B cell (primary cell): ENCODE measurements around the gene NELL1. TPM values are rescaled to one million over a fixed set of nuclear protein-coding genes. Genes with fewer than 3 reads are reported as not detected.

Source experiments
- ATAC-seq: fragments of 200-7000 bp; cut with Tn5 transposase; one replicate; pipeline ENCODE4 v1.10.0; 2021; ENCODE audit warnings: low read depth, mild to moderate bottlenecking, moderate number of reproducible peaks, moderate library complexity
- CTCF ChIA-PET: fragments of 350-600 bp; sonication (Branson Sonifier 250); formaldehyde crosslinking; loops from one replicate; lab custom pipeline; 2021; ENCODE audit warnings: antibody characterized with exemption, inconsistent platforms; lab: Charles Lee
- POLR2A ChIA-PET: fragments of 350-600 bp; sonication (Branson Sonifier 250); formaldehyde crosslinking; loops from one replicate; lab custom pipeline; 2021; ENCODE audit warnings: antibody characterized with exemption; lab: Charles Lee
- DNase-seq: peaks from one replicate; pipeline ENCODE4 v3.0.0; 2013
- H2AFZ ChIP-seq: 2 replicates; pipeline ENCODE4 v1.6.1; 2012; ENCODE audit warnings: mild to moderate bottlenecking, low read depth, low read length; ENCODE audit not compliant: insufficient read depth, poor library complexity, severe bottlenecking
- H3K27ac ChIP-seq, 2 donors: 1 replicate in 1 of 2; 2 replicates in 1 of 2; pipeline ENCODE4 v1.5.1; 2012 to 2013; ENCODE audit warnings: low read length in 2 of 2, mild to moderate bottlenecking in 2 of 2, moderate library complexity in 1 of 2
- H3K27me3 ChIP-seq, 4 experiments: fragments of 200-600 bp in 1 of 4; sonication (generic) in 1 of 4; replicated peaks in 1 of 4; 1 replicate in 2 of 4; 2 replicates in 2 of 4; pipeline versions ENCODE4 v1.6.1 to v1.7.0; 2013 to 2016; ENCODE audit warnings: low read length in 3 of 4, mild to moderate bottlenecking in 2 of 4, mixed read lengths in 1 of 4, moderate library complexity in 1 of 4; ENCODE audit not compliant: insufficient read depth in 4 of 4, control insufficient read depth in 3 of 4; ENCODE audit errors: control extremely low read depth in 1 of 4
- H3K36me3 ChIP-seq, 2 experiments: replicated peaks in 1 of 2; 1 replicate in 1 of 2; 2 replicates in 1 of 2; pipeline versions ENCODE4 v1.6.1 to v1.7.1; 2013; ENCODE audit warnings: low read length in 1 of 2; ENCODE audit not compliant: insufficient read depth in 2 of 2, control insufficient read depth in 1 of 2; ENCODE audit errors: control extremely low read depth in 1 of 2, extremely low read depth in 1 of 2
- H3K4me1 ChIP-seq, 2 donors: fragments of 200-600 bp in 1 of 2; sonication (generic) in 1 of 2; 1 replicate in 1 of 2; 2 replicates in 1 of 2; pipeline versions ENCODE4 v1.5.1 to v1.6.1; 2013 to 2017; ENCODE audit warnings: low read length in 2 of 2; ENCODE audit not compliant: control insufficient read depth in 2 of 2, insufficient read depth in 2 of 2
- H3K4me2 ChIP-seq: replicated peaks from 2 replicates; pipeline ENCODE3; 2012; ENCODE audit warnings: mild to moderate bottlenecking, low read depth, low read length; ENCODE audit not compliant: poor library complexity, severe bottlenecking
- H3K4me3 ChIP-seq, 5 experiments: fragments of 200-600 bp in 1 of 5; sonication (generic) in 1 of 5; 1 replicate in 3 of 5; 2 replicates in 2 of 5; pipeline versions ENCODE4 v1.5.1 to v1.7.0; 2011 to 2016; ENCODE audit warnings: low read length in 4 of 5, mild to moderate bottlenecking in 4 of 5, low read depth in 2 of 5, control low read depth in 1 of 5, moderate library complexity in 1 of 5; ENCODE audit not compliant: insufficient read depth in 1 of 5; ENCODE audit errors: control extremely low read depth in 1 of 5, extremely low read depth in 1 of 5
- H3K79me2 ChIP-seq: fragments of 200-600 bp; sonication (generic); one replicate; pipeline ENCODE4 v1.6.0; 2016; ENCODE audit warnings: low read length; ENCODE audit not compliant: control insufficient read depth, insufficient read depth
- H3K9ac ChIP-seq: fragments of 200-600 bp; sonication (generic); 2 replicates; pipeline ENCODE4 v1.6.1; 2017; ENCODE audit warnings: mild to moderate bottlenecking, low read length, moderate library complexity
- H3K9me3 ChIP-seq, 3 donors: one replicate each; pipeline versions ENCODE4 v1.6.1 to v1.7.1; 2013; ENCODE audit warnings: low read length in 2 of 3; ENCODE audit not compliant: control insufficient read depth in 2 of 3, insufficient read depth in 1 of 3; ENCODE audit errors: control extremely low read depth in 1 of 3
- H4K20me1 ChIP-seq: 2 replicates; pipeline ENCODE4 v1.6.0; 2012; ENCODE audit warnings: mild to moderate bottlenecking, low read length; ENCODE audit not compliant: insufficient read depth, control insufficient read depth, poor library complexity, severe bottlenecking
- H3K27ac Mint-ChIP-seq: one replicate; pipeline ENCODE4 v1.8.0; 2021; ENCODE audit warnings: mixed read lengths
- H3K27me3 Mint-ChIP-seq: one replicate; pipeline ENCODE4 v1.8.0; 2021; ENCODE audit warnings: mixed read lengths
- H3K4me1 Mint-ChIP-seq: one replicate; pipeline ENCODE4 v1.8.0; 2021; ENCODE audit warnings: mixed read lengths
- H3K4me3 Mint-ChIP-seq: one replicate; pipeline ENCODE4 v1.8.0; 2021; ENCODE audit warnings: mixed read lengths
- H3K9me3 Mint-ChIP-seq: one replicate; pipeline ENCODE4 v1.8.0; 2022; ENCODE audit warnings: mixed read lengths; ENCODE audit not compliant: insufficient read depth
- EZH2 ChIP-seq: IDR thresholded peaks from 2 replicates; pipeline ENCODE4 v1.6.1; 2012; ENCODE audit warnings: borderline replicate concordance, low read depth, mild to moderate bottlenecking, moderate library complexity, low read length; ENCODE audit not compliant: insufficient read depth, poor library complexity, severe bottlenecking
- WGBS: methylation state at CpG from one replicate; pipeline ENCODE4 v1.1.5; 2013; ENCODE audit warnings: missing lambda C conversion rate; ENCODE audit not compliant: insufficient coverage; 5-methylcytosine and 5-hydroxymethylcytosine counted together
- intact Hi-C: fragments of 100-400 bp; cut with micrococcal nuclease; formaldehyde crosslinking; loops from one replicate; pipeline ENCODE4 v1.10.0; 2022
- polyA plus RNA-seq: library from polyadenylated mRNA; depleted of rRNA; stranded (reverse); fragments of >200 nt; gene quantifications from 2 replicates; pipeline ENCODE4 v1.2.3, GENCODE V29; 2012
- total RNA-seq, 2 donors: library from RNA; stranded (reverse); fragments of 120-200 nt in 1 of 2; gene quantifications; 1 replicate in 1 of 2; 2 replicates in 1 of 2; pipeline versions ENCODE4 v1.2.3 to v1.2.4, GENCODE V29; 2013 to 2022
- TF ChIP-seq, protein P1 (sequence below): fragments of 200-600 bp; IDR thresholded peaks from one replicate; pipeline ENCODE4 v1.8.0; 2022; ENCODE audit warnings: antibody characterized with exemption, mild to moderate bottlenecking

NELL1 gene
- total and polyA plus RNA-seq, 2 donors (not counting 1 experiment from before 2014, with no cell fraction given), result not detected

DNA sequence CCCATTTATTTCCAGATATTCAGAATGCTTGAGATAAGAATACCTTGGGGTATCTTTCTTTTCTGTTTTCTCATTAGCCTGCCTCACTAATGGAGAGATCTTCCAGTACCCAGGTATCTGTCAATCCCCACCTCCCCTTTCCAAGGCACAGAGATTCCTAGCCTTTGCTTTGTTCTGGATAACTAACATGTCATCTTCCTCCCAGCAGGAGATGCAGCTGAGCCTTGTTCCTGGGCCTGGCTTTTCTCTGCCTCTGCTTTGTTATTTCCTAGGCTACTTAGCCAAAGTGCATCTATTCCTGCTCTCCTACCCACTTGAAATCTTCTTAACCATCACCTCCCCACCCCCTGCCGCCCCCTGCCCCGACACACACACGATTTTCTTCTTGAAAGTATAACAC, 297.1 kb downstream of the NELL1 start:
- Histone ChIP-seq H3K36me3 (no peaks in the 10 kb centered on the region), H3K79me2 (no peaks in the 10 kb centered on the region), H2AFZ (no peak overlapping the region), H3K27ac (no peak overlapping the region), H3K27me3 (no peaks in the 10 kb centered on the region), H3K9ac (no peak overlapping the region), H3K9me3 (no peaks in the 10 kb centered on the region), H3K4me3 (no peak overlapping the region), H3K4me2 (no peak overlapping the region), H4K20me1 (no peaks in the 10 kb centered on the region), H3K4me1 (no peaks in the 10 kb centered on the region)
- DNase-seq, result no peak
- intact Hi-C loops, result no loop called here
- ChIA-PET POLR2A (no interaction called here), CTCF (no interaction called here)
- Mint-ChIP-seq H3K27me3 (no peaks in the 10 kb centered on the region), H3K4me1 (no peaks in the 10 kb centered on the region), H3K4me3 (no peak overlapping the region), H3K9me3 (peaks cover 3% of the 10 kb centered on the region), H3K27ac (no peak overlapping the region)
- TF ChIP-seq, protein P1, sequence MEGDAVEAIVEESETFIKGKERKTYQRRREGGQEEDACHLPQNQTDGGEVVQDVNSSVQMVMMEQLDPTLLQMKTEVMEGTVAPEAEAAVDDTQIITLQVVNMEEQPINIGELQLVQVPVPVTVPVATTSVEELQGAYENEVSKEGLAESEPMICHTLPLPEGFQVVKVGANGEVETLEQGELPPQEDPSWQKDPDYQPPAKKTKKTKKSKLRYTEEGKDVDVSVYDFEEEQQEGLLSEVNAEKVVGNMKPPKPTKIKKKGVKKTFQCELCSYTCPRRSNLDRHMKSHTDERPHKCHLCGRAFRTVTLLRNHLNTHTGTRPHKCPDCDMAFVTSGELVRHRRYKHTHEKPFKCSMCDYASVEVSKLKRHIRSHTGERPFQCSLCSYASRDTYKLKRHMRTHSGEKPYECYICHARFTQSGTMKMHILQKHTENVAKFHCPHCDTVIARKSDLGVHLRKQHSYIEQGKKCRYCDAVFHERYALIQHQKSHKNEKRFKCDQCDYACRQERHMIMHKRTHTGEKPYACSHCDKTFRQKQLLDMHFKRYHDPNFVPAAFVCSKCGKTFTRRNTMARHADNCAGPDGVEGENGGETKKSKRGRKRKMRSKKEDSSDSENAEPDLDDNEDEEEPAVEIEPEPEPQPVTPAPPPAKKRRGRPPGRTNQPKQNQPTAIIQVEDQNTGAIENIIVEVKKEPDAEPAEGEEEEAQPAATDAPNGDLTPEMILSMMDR, result no peak
- TF ChIP-seq EZH2, result no peak
- no peak for ATAC-seq
- no CpG with 5 or more reads among the region's 3 CpGs for WGBS

DNA sequence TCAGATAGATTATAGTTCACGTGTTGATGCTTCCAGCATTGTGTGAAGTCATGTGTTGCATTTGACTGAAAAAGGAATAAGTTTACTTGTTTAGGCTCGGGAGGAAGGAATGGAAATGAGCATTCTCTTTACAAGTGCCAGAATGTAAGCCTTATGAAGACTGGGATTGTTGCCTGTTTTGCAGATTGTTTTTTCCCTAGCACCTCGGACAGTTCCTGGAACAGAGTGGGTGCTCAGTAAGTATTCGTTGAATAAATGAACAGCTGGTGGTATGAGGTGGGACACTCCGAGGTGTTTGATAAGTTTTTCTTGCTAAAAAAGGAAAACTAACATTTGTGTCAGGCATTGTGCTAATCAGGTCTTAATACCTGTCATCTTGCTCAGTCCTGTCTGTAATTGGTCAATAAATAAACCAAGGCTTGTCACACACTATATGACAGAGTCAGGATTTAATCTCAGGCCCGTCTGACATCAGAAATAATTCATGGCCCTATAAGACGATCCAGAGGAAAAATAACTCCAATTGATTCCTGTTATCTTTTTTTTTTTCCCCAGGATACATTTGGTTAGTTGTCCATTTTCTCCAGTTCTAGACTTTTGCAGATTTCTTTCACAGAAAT, 304.7 kb downstream of the NELL1 start:
- ATAC-seq, result no peak
- H3K79me2 ChIP-seq, result no peaks in the 10 kb centered on the region
- POLR2A ChIA-PET, result no interaction called here
- H3K27me3 ChIP-seq, result no peaks in the 10 kb centered on the region
- no peak overlapping the region for H3K9ac ChIP-seq
- no peak overlapping the region for H3K27ac Mint-ChIP-seq
- H3K27ac ChIP-seq, result no peak overlapping the region
- no peaks in the 10 kb centered on the region for H3K9me3 ChIP-seq
- H3K4me1 Mint-ChIP-seq, result no peaks in the 10 kb centered on the region
- no peak overlapping the region for H3K4me3 ChIP-seq
- no peaks in the 10 kb centered on the region for H3K36me3 ChIP-seq
- CTCF ChIA-PET, result no interaction called here
- WGBS, result 66% methylated on average over 7 of the region's 7 CpGs
- no peaks in the 10 kb centered on the region for H3K27me3 Mint-ChIP-seq
- TF ChIP-seq, protein P1, result no peak
- TF ChIP-seq EZH2, result no peak
- no peaks in the 10 kb centered on the region for H3K4me1 ChIP-seq
- H3K9me3 Mint-ChIP-seq, result peaks cover 3% of the 10 kb centered on the region
- H3K4me2 ChIP-seq, result no peak overlapping the region
- intact Hi-C loops, result no loop called here
- H2AFZ ChIP-seq, result no peak overlapping the region
- H3K4me3 Mint-ChIP-seq, result no peak overlapping the region
- DNase-seq, result no peak
- no peaks in the 10 kb centered on the region for H4K20me1 ChIP-seq
